SK-N-MC (cell line): ENCODE results near the gene KLF3.

Experiments
- EZH2 ChIP-seq: fragments of 200-600 bp; sonication (generic); IDR thresholded peaks from one replicate; pipeline ENCODE4 v1.6.1; 2017; ENCODE audit warnings: antibody characterized with exemption
- FOXP2 ChIP-seq: optimal IDR thresholded peaks from 2 replicates; pipeline ENCODE3; 2011; ENCODE audit warnings: mild to moderate bottlenecking, moderate library complexity; ENCODE audit not compliant: insufficient read depth; ENCODE audit errors: extremely low read length, control extremely low read depth
- POLR2AphosphoS5 ChIP-seq: IDR thresholded peaks from 2 replicates; pipeline ENCODE4 v1.6.1; 2012; ENCODE audit warnings: mild to moderate bottlenecking, low read depth, low read length, borderline replicate concordance

GRCh38 chr4:38674258-38675144 lies 10.5 kb downstream of the KLF3 start:
- TF ChIP-seq EZH2 (no peak), POLR2AphosphoS5 (no peak), FOXP2 (no peak)
